Vagina (tissue), 2 donors: ENCODE results near the gene HSD17B13.

Source experiments
- POLR2AphosphoS5 ChIP-seq, 2 donors: sonication (generic); formaldehyde crosslinking; IDR thresholded peaks; one replicate each; pipeline ENCODE4 v1.9.0; 2017; ENCODE audit warnings: antibody characterized with exemption in 2 of 2, mild to moderate bottlenecking in 2 of 2, low read depth in 1 of 2; ENCODE audit not compliant: insufficient read depth in 1 of 2
- TF ChIP-seq, protein P1 (sequence below), 3 experiments: fragments of 450-650 bp in 2 of 3; fragments of 200-600 bp in 1 of 3; sonication (generic) in 1 of 3; IDR thresholded peaks; one replicate each; pipeline ENCODE4 v1.5.1; 2017 to 2019; ENCODE audit warnings: antibody characterized with exemption in 3 of 3, mild to moderate bottlenecking in 2 of 3, moderate library complexity in 2 of 3

DNA sequence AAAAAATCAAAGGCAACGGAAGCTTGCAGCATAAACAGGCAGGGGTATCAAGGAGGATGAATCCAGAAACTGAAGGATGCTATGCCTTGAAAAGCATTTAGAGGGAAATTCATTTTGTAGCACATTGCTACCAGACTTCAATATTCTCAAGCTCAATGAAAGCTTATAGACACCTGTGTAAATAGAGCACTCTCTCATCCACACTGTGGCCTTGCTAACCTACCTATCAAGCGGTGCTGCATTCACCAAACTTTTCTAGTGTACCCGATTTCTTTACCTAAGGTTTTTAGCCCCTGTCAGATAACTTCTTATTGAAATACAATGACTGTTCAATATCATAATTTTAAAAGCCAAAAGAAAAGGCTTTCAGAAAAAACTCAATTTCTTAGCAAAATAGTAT is 20.2 kb upstream of the HSD17B13 start:
- TF ChIP-seq, protein P1, sequence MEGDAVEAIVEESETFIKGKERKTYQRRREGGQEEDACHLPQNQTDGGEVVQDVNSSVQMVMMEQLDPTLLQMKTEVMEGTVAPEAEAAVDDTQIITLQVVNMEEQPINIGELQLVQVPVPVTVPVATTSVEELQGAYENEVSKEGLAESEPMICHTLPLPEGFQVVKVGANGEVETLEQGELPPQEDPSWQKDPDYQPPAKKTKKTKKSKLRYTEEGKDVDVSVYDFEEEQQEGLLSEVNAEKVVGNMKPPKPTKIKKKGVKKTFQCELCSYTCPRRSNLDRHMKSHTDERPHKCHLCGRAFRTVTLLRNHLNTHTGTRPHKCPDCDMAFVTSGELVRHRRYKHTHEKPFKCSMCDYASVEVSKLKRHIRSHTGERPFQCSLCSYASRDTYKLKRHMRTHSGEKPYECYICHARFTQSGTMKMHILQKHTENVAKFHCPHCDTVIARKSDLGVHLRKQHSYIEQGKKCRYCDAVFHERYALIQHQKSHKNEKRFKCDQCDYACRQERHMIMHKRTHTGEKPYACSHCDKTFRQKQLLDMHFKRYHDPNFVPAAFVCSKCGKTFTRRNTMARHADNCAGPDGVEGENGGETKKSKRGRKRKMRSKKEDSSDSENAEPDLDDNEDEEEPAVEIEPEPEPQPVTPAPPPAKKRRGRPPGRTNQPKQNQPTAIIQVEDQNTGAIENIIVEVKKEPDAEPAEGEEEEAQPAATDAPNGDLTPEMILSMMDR (IDR thresholded peaks at IDR 0.05): no peak
- no peak for TF ChIP-seq POLR2AphosphoS5 (IDR thresholded peaks at IDR 0.05; ENCODE audit: insufficient read depth in 1 of 2, low read depth in 1 of 2)
